Nephron progenitor cell (in vitro differentiated cells): ENCODE measurements around the gene NCAPD3.

Source experiments
- DNase-seq: peaks from one replicate; pipeline ENCODE4 v3.0.0; 2021
- H3K27ac Mint-ChIP-seq: 2 replicates; pipeline ENCODE4 v1.8.0; 2021; ENCODE audit warnings: mild to moderate bottlenecking, moderate library complexity, mixed read lengths
- H3K27me3 Mint-ChIP-seq: 2 replicates; pipeline ENCODE4 v1.8.0; 2021; ENCODE audit warnings: mild to moderate bottlenecking, low read depth, mixed read lengths; ENCODE audit not compliant: poor library complexity
- H3K36me3 Mint-ChIP-seq: 2 replicates; pipeline ENCODE4 v1.8.0; 2021; ENCODE audit warnings: low read depth, mixed read lengths
- H3K4me1 Mint-ChIP-seq: 2 replicates; pipeline ENCODE4 v1.8.0; 2021; ENCODE audit warnings: mixed read lengths
- H3K4me3 Mint-ChIP-seq: 2 replicates; pipeline ENCODE4 v1.8.0; 2021; ENCODE audit warnings: mild to moderate bottlenecking, moderate library complexity, mixed read lengths
- H3K9me3 Mint-ChIP-seq: 2 replicates; pipeline ENCODE4 v1.8.0; 2021; ENCODE audit warnings: mild to moderate bottlenecking, moderate library complexity, mixed read lengths
- CTCF ChIP-seq: fragments of 200-600 bp; sonication (generic); IDR thresholded peaks from 2 replicates; pipeline ENCODE4 v1.5.0; 2021; ENCODE audit warnings: antibody characterized with exemption

NCAPD3 gene

DNA sequence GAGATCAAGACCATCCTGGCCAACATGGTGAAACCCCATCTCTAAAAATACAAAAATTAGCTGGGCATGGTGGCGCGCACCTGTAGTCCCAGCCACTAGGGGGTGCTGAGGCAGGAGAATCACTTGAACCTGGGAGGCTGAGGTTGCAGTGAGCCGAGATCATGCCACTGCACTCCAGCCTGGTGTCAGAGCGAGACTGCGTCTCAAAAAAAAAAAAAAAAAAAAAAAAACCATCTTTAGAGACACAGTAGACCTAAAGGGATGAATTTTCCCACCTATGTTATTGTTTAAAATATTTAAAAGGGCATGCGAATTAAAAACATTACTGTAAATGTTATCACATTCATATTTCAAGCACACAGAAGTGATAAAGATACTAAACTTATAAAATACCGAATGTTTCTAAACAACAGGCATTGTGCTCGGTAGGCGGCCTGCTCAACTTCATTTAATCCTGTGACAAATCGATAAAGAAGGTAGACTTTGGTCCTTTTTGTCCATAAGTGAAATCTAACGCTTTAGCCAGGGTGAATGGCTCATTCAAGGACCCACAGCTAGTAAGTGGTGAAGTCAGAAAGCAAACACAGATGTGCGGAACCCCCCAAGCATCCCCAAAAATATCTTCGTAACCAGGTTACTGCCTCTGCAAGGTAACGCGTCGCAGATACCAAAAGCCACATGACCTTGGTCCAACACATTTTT, 16.1 kb downstream of the NCAPD3 start:
- H3K27me3 Mint-ChIP-seq, result no peaks in the 10 kb centered on the region
- peak; percentile 65 for DNase-seq
- H3K36me3 Mint-ChIP-seq, result peaks cover 56% of the 10 kb centered on the region
- no peak overlapping the region for H3K4me3 Mint-ChIP-seq
- TF ChIP-seq CTCF, result peak; percentile 76
- no peaks in the 10 kb centered on the region for H3K4me1 Mint-ChIP-seq
- H3K9me3 Mint-ChIP-seq, result no peaks in the 10 kb centered on the region
- H3K27ac Mint-ChIP-seq, result no peak overlapping the region

DNA sequence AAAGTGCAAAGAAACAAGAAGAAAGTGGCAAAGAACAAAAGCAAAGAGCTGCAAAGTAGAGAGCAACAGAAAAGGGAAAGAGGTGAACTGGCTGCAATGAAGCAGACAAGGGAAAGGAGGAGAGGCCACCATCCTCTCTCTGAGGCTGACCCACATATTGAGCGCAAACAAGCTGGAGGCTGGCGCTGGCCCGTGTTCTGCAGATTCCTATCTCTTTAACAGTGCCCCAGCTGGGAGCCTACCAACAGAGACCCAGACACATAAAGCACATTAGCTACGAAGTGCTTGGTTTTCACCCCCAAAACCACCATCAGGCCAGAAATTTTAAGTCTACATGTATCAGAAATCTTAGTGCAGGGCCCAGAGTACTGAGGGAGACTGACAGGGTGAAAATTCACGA, 17.6 kb downstream of the NCAPD3 start:
- no peaks in the 10 kb centered on the region for H3K9me3 Mint-ChIP-seq
- H3K4me3 Mint-ChIP-seq, result no peak overlapping the region
- no peak for DNase-seq
- H3K36me3 Mint-ChIP-seq, result peaks cover 55% of the 10 kb centered on the region
- TF ChIP-seq CTCF, result no peak
- no peak overlapping the region for H3K27ac Mint-ChIP-seq
- no peaks in the 10 kb centered on the region for H3K4me1 Mint-ChIP-seq
- no peaks in the 10 kb centered on the region for H3K27me3 Mint-ChIP-seq

GRCh38 chr11:134205729-134206128, 18.0 kb downstream of the NCAPD3 start:
- peaks cover 58% of the 10 kb centered on the region for H3K36me3 Mint-ChIP-seq
- H3K4me3 Mint-ChIP-seq, result no peak overlapping the region
- H3K4me1 Mint-ChIP-seq, result no peaks in the 10 kb centered on the region
- H3K27me3 Mint-ChIP-seq, result no peaks in the 10 kb centered on the region
- no peak overlapping the region for H3K27ac Mint-ChIP-seq
- DNase-seq, result no peak
- no peak for TF ChIP-seq CTCF
- H3K9me3 Mint-ChIP-seq, result no peaks in the 10 kb centered on the region

GRCh38 chr11:134202661-134203060, 21.1 kb downstream of the NCAPD3 start:
- no peak for DNase-seq
- Mint-ChIP-seq H3K36me3 (peaks cover 82% of the 10 kb centered on the region), H3K4me3 (no peak overlapping the region), H3K4me1 (no peaks in the 10 kb centered on the region), H3K27me3 (no peaks in the 10 kb centered on the region), H3K27ac (no peak overlapping the region), H3K9me3 (no peaks in the 10 kb centered on the region)
- TF ChIP-seq CTCF, result no peak

DNA sequence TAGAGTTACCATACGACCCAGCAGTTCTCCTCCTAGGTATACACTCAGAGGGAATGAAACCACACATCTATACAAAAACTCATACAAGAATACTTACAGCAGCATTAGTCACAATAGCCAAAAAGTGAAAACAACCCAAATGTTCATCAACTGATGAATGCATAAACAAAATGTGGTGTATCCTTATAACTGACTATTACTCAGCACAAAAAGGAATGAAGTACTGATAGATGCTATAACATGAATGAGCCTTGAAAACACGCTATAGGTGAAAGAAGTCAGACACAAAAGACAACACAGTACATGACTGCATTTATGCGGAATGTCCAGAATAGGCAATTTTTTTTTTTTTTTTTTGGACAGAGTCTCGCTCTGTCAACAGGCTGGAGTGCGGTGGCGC, 23.1 kb downstream of the NCAPD3 start:
- no peaks in the 10 kb centered on the region for H3K4me1 Mint-ChIP-seq
- H3K27ac Mint-ChIP-seq, result no peak overlapping the region
- TF ChIP-seq CTCF, result no peak
- DNase-seq, result no peak
- H3K4me3 Mint-ChIP-seq, result no peak overlapping the region
- H3K9me3 Mint-ChIP-seq, result no peaks in the 10 kb centered on the region
- peaks cover 91% of the 10 kb centered on the region for H3K36me3 Mint-ChIP-seq
- H3K27me3 Mint-ChIP-seq, result no peaks in the 10 kb centered on the region

DNA sequence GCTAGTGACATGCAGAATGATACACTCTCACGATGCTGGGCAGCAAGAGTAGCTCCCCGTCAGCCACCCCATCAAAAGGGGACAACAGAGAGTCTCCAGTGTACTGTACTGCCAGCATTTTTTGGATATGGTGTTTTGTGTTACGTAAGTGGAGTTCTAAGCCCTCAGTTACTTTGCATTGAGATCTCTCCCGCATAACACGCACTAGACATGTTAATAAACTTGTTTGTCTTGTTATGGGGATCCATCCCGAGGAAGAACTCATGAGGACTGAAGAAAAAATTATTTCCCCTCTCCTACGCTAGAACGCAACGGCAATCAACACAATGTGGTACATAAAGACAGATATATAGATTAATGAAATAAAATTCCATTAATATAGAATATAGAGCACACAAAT, 24.2 kb downstream of the NCAPD3 start:
- TF ChIP-seq CTCF, result no peak
- no peak for DNase-seq
- Mint-ChIP-seq H3K4me1 (no peaks in the 10 kb centered on the region), H3K36me3 (peaks cover 90% of the 10 kb centered on the region), H3K27ac (no peak overlapping the region), H3K9me3 (no peaks in the 10 kb centered on the region), H3K4me3 (no peak overlapping the region), H3K27me3 (no peaks in the 10 kb centered on the region)
